Measurements from ENCODE around the gene ASTN2.

Gene ASTN2

GRCh38 chr9:116641292-116642059 is 773.4 kb downstream of the ASTN2 start:
- DNase-seq = no peak

- no peak for DNase-seq
Observed at GRCh38 chr9:116639251-116639741, 775.6 kb downstream of the ASTN2 start.

- no peak for DNase-seq
Observed at GRCh38 chr9:116635908-116636307, 778.9 kb downstream of the ASTN2 start.

GRCh38 chr9:116632990-116633838 is 781.6 kb downstream of the ASTN2 start:
- no peak for DNase-seq

GRCh38 chr9:116629634-116630033 is 785.2 kb downstream of the ASTN2 start:
- no peak for DNase-seq

GRCh38 chr9:116628716-116629115 is 786.1 kb downstream of the ASTN2 start:
- DNase-seq = no peak

- no peak for DNase-seq
Observed at GRCh38 chr9:116627433-116627832, 787.4 kb downstream of the ASTN2 start.

GRCh38 chr9:116626762-116627161 is 788.1 kb downstream of the ASTN2 start:
- DNase-seq = no peak

- no peak for DNase-seq
Observed at GRCh38 chr9:116623715-116624114, 791.1 kb downstream of the ASTN2 start.

- no peak for DNase-seq
Observed at GRCh38 chr9:116617389-116617788, 797.5 kb downstream of the ASTN2 start.

- DNase-seq = no peak
Observed at GRCh38 chr9:116616304-116616914, 798.4 kb downstream of the ASTN2 start.

GRCh38 chr9:116608064-116608463 is 806.8 kb downstream of the ASTN2 start:
- no peak for DNase-seq

GRCh38 chr9:116605904-116606341 is 808.9 kb downstream of the ASTN2 start:
- no peak for DNase-seq

GRCh38 chr9:116605060-116605459 is 809.8 kb downstream of the ASTN2 start:
- no peak for DNase-seq

- no peak for DNase-seq
Observed at GRCh38 chr9:116604251-116604650, 810.6 kb downstream of the ASTN2 start.

GRCh38 chr9:116599342-116599884 is 815.4 kb downstream of the ASTN2 start:
- no peak for DNase-seq

GRCh38 chr9:116596646-116597045 is 818.2 kb downstream of the ASTN2 start:
- no peak for DNase-seq

GRCh38 chr9:116594547-116594946 is 820.3 kb downstream of the ASTN2 start:
- DNase-seq = no peak

- no peak for DNase-seq
Observed at GRCh38 chr9:116592970-116593369, 821.9 kb downstream of the ASTN2 start.

- no peak for DNase-seq
Observed at GRCh38 chr9:116589392-116590354, 825.2 kb downstream of the ASTN2 start.

GRCh38 chr9:116587919-116588318 is 826.9 kb downstream of the ASTN2 start:
- no peak for DNase-seq

- DNase-seq = no peak
Observed at GRCh38 chr9:116585896-116586295, 829.0 kb downstream of the ASTN2 start.
